ENCODE measurements around the gene ZNF678. TPM values are rescaled to one million over a fixed set of nuclear protein-coding genes. Genes with fewer than 3 reads are reported as not detected.
"Not testable (repeated sequence)": the region's sequence is repeated elsewhere in the genome, so short reads cannot be mapped to it uniquely, and the experiment has no call there.

Gene ZNF678
- total and polyA plus RNA-seq, 3 experiments from 2014 or later: 4.0 to 8.5 (median 8.2) TPM

DNA sequence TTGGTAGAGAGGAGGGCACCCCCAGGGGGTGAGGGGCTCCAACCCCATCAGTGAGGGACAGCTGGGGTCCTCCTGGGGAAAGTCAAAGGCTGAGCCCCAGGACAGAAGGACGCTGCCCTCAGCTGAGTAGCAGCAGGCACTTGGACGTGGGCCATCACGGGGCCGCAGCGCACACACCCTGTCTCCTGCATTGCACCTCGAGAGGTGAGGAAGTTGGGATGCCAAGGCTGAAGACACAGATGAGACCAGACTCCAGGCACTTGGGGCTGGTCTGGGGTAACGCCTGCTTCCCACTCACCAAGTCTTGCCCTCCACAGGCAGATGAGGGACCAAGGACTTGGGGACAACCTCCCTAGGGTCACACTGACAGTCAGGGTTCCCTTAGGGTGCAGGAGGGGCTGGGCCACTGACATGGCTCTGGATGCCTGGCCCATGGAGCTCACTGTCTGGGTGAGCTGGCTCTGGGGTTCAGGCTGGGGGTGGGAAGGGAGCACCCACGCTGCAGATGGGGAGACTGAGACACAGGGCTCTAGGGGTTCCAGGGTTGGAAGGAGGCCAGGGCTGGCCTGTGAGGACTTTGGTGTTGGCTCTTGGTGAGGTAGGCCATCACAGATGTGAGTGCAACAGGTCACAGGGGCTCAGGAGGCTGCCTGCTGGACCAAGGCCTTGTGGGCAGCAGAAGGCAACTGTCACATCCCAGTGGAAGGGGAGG is 16.6 kb upstream of the ZNF678 start:
- Histone ChIP-seq H3K36me3 (ENCODE audit: insufficient read depth, low read length) (no peaks in the 10 kb centered on the region), H3K27me3 (ENCODE audit: insufficient read depth, low read length, poor library complexity, severe bottlenecking) (no peaks in the 10 kb centered on the region), H3K9me3 (ENCODE audit: low read length) (no peaks in the 10 kb centered on the region), H3K4me1 (ENCODE audit: insufficient read depth, low read length) (peaks cover 6% of the 10 kb centered on the region), H3K4me3 (ENCODE audit: low read length) (no peak overlapping the region), H3K27ac (ENCODE audit: low read depth, low read length) (no peak overlapping the region)
- Mint-ChIP-seq H3K9me3 (peaks cover 6 to 12% (median 8%) of the 10 kb centered on the region in 5 donors), H3K27ac (no peak overlapping the region), H3K4me1 (peaks cover 5 to 6% (median 6%) of the 10 kb centered on the region in 3 donors), H3K4me3 (no peak overlapping the region), H3K36me3 (peaks cover 0 to 11% (median 2%) of the 10 kb centered on the region in 3 donors), H3K27me3 (peaks cover 11 to 19% of the 10 kb centered on the region in 2 donors)
- ChIA-PET CTCF (no interaction called here), POLR2A (no interaction called here)
- no peak for DNase-seq

DNA sequence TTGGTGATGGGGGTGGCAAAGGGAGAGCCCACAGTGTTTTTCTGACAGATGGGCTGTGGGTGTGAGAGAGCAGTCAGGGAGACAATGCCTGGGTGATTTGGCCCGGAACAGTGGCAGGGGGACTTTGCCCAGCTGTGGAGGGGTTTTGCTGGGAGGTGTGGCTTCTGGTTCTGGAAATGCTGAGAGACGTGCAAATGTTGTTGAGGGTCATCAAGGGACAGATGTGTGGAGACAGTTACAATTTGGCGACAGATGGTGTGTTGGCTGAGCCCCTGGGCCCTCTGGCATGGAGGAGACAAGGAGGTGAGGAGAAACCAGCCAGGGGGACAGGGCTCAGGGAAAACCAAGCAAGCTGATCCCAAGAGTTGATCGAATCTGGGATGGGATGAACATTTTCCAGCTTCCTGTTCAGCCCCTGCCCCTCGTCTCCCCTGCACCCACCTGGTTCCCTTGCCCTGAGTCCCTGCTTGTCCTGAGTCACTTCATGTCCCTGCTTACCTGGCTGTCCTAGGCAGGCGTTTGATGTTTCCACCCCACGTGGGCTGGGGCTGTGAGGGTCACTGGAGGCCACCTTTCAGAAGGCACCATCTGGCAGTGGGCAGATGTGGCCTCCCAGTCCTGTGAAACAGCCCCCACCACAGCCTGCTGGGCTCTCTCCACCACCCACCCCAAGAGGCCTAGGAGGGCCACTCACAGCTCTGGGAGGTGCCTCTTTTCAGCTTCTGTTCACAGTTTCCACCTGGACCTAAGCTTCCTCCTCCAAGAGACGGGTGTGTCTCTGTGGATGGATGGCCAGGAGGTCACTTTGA is 15.8 kb upstream of the ZNF678 start:
- Histone ChIP-seq H3K9me3 (ENCODE audit: low read length) (no peaks in the 10 kb centered on the region), H3K4me1 (ENCODE audit: insufficient read depth, low read length) (peaks cover 6% of the 10 kb centered on the region), H3K4me3 (ENCODE audit: low read length) (no peak overlapping the region), H3K27ac (ENCODE audit: low read depth, low read length) (no peak overlapping the region), H3K36me3 (ENCODE audit: insufficient read depth, low read length) (no peaks in the 10 kb centered on the region), H3K27me3 (ENCODE audit: insufficient read depth, low read length, poor library complexity, severe bottlenecking) (no peaks in the 10 kb centered on the region)
- H3K4me1 Mint-ChIP-seq: peaks cover 5 to 6% (median 6%) of the 10 kb centered on the region in 3 donors
- peak in 1 of 5 donors; percentile 33 for DNase-seq
- peaks cover 18 to 24% of the 10 kb centered on the region in 2 donors for H3K27me3 Mint-ChIP-seq
- H3K36me3 Mint-ChIP-seq: peaks cover 2 to 18% (median 4%) of the 10 kb centered on the region in 3 donors
- CTCF ChIA-PET: interaction anchor here (1.2 kb wide), 1 partner anchor 13 kb away, joined by 3 read pairs; no protein-coding TSS in a partner anchor
- peak overlapping the region in 1 of 8 donors; percentile 60 for H3K27ac Mint-ChIP-seq
- POLR2A ChIA-PET: no interaction called here
- peaks cover 9 to 19% (median 16%) of the 10 kb centered on the region in 5 donors for H3K9me3 Mint-ChIP-seq
- no peak overlapping the region for H3K4me3 Mint-ChIP-seq

DNA sequence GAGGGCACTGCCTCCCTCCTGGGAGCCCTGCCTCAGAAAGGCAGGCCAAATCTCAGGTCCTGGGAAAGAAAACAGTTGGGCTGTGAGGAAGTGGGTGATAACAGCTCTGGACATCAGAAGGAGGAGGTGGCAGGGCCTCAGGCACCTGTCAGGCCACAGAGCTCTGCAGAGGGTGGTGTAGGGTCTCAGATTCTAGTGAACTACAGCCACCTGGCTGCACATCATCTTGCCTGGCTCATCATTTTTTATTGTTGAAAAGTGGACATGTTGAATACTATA is 15.3 kb upstream of the ZNF678 start:
- ChIA-PET CTCF (interaction anchor here (1.2 kb wide), 1 partner anchor 13 kb away, joined by 3 read pairs; no protein-coding TSS in a partner anchor), POLR2A (no interaction called here)
- peaks cover 23 to 30% of the 10 kb centered on the region in 2 donors for H3K27me3 Mint-ChIP-seq
- H3K36me3 Mint-ChIP-seq: peaks cover 3 to 24% (median 4%) of the 10 kb centered on the region in 3 donors
- H3K9me3 Mint-ChIP-seq: peaks cover 13 to 23% (median 18%) of the 10 kb centered on the region in 5 donors
- no peaks in the 10 kb centered on the region for H3K36me3 ChIP-seq (ENCODE audit: insufficient read depth, low read length)
- H3K4me3 Mint-ChIP-seq: no peak overlapping the region
- no peak overlapping the region for H3K4me3 ChIP-seq (ENCODE audit: low read length)
- peaks cover under 1 to 2% (median 2%) of the 10 kb centered on the region in 3 donors for H3K4me1 Mint-ChIP-seq
- peaks cover 1% of the 10 kb centered on the region for H3K4me1 ChIP-seq (ENCODE audit: insufficient read depth, low read length)
- no peak overlapping the region for H3K27ac ChIP-seq (ENCODE audit: low read depth, low read length)
- no peak overlapping the region for H3K27ac Mint-ChIP-seq
- DNase-seq: no peak
- no peaks in the 10 kb centered on the region for H3K27me3 ChIP-seq (ENCODE audit: insufficient read depth, low read length, poor library complexity, severe bottlenecking)
- no peaks in the 10 kb centered on the region for H3K9me3 ChIP-seq (ENCODE audit: low read length)

DNA sequence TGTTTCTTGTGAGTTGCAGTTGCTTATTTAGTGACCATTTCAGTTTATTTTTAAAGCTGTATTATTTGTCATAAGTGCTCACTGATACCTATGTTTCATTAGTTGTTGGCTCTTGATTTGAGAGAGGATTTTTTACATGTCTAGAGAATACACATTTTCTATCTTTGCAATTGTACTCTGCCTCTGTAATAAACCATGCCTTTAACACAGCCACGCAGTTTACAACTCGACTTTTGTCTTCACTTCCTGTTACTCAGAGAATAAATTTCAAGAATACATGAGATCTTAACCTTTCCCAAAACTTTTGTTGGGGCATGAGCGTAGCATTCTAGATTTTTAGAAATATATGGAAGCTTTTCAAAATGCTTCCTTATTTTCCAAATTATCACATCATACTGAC is 14.9 kb upstream of the ZNF678 start:
- ChIA-PET POLR2A (no interaction called here), CTCF (interaction anchor here (1.2 kb wide), 1 partner anchor 12 kb away, joined by 3 read pairs; no protein-coding TSS in a partner anchor)
- no peaks in the 10 kb centered on the region for H3K4me1 Mint-ChIP-seq

DNA sequence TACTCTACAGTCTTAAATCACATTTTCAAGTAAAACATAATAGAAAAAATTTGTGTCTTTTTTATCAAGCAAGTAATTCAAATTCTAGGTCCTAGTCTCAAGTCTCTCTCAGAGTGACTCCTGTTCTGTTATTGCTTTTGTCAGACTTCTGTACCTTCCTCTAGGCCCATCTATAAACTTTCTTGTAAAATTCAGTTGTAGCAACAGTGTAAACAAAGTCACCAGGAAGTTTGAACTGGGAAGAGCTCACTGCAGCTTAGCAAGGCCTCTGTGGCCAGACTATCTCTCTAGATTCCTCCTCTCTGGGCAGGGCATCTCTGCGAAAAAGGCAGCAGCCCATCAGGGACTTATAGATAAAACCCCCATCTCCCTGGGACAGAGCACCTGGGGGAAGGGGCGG is 13.5 kb upstream of the ZNF678 start:
- no peak for DNase-seq
- peaks cover 13 to 23% (median 18%) of the 10 kb centered on the region in 5 donors for H3K9me3 Mint-ChIP-seq
- no peaks in the 10 kb centered on the region for H3K36me3 ChIP-seq (ENCODE audit: insufficient read depth, low read length)
- no peaks in the 10 kb centered on the region for H3K27me3 ChIP-seq (ENCODE audit: insufficient read depth, low read length, poor library complexity, severe bottlenecking)
- ChIA-PET POLR2A (no interaction called here), CTCF (interaction anchor here (1.0 kb wide), 1 partner anchor 50 kb away, joined by 3 read pairs; no protein-coding TSS in a partner anchor)
- no peak overlapping the region for H3K27ac Mint-ChIP-seq
- H3K27me3 Mint-ChIP-seq: peaks cover 29 to 48% of the 10 kb centered on the region in 2 donors
- no peaks in the 10 kb centered on the region for H3K4me1 ChIP-seq (ENCODE audit: insufficient read depth, low read length)
- peaks cover 3 to 38% (median 4%) of the 10 kb centered on the region in 3 donors for H3K36me3 Mint-ChIP-seq
- no peak overlapping the region for H3K4me3 ChIP-seq (ENCODE audit: low read length)
- H3K9me3 ChIP-seq (ENCODE audit: low read length): no peaks in the 10 kb centered on the region
- no peaks in the 10 kb centered on the region for H3K4me1 Mint-ChIP-seq
- H3K27ac ChIP-seq (ENCODE audit: low read depth, low read length): no peak overlapping the region
- H3K4me3 Mint-ChIP-seq: peak overlapping the region in 1 of 7 donors; percentile 16

More for the DNA sequence above, 14.9 kb upstream of the ZNF678 start:
- H3K27ac Mint-ChIP-seq: no peak overlapping the region
- H3K27ac ChIP-seq (ENCODE audit: low read depth, low read length): no peak overlapping the region
- no peak overlapping the region for H3K4me3 ChIP-seq (ENCODE audit: low read length)
- no peaks in the 10 kb centered on the region for H3K36me3 ChIP-seq (ENCODE audit: insufficient read depth, low read length)
- H3K27me3 Mint-ChIP-seq: peaks cover 23 to 34% of the 10 kb centered on the region in 2 donors
- peaks cover 13 to 23% (median 18%) of the 10 kb centered on the region in 5 donors for H3K9me3 Mint-ChIP-seq
- no peaks in the 10 kb centered on the region for H3K27me3 ChIP-seq (ENCODE audit: insufficient read depth, low read length, poor library complexity, severe bottlenecking)
- no peak for DNase-seq
- peaks cover 3 to 27% (median 4%) of the 10 kb centered on the region in 3 donors for H3K36me3 Mint-ChIP-seq
- no peaks in the 10 kb centered on the region for H3K4me1 ChIP-seq (ENCODE audit: insufficient read depth, low read length)
- H3K9me3 ChIP-seq (ENCODE audit: low read length): no peaks in the 10 kb centered on the region
- H3K4me3 Mint-ChIP-seq: no peak overlapping the region

DNA sequence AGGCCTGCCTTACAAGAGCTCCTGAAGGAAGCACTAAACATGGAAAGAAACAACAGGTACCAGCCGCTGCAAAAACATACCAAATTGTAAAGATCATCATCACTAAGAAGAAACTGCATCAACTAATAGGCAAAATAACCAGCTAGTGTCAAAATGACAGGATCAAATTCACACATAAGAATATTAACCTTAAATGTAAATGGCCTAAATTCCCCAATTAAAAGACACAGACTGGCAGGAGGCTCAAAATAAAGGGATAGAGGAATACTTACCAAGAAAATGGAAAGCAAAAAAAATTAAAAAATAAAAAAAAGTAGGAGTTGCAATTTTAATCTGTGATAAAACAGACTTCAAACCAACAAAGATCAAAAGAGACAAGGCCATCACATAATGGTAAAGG is 11.5 kb upstream of the ZNF678 start:
- Mint-ChIP-seq H3K36me3 (peaks cover 3 to 38% (median 4%) of the 10 kb centered on the region in 3 donors), H3K27me3 (peaks cover 33 to 48% of the 10 kb centered on the region in 2 donors), H3K9me3 (peaks cover 13 to 23% (median 18%) of the 10 kb centered on the region in 5 donors)
- H3K4me1 ChIP-seq (ENCODE audit: insufficient read depth, low read length); H3K4me3 ChIP-seq (ENCODE audit: low read length); H3K36me3 ChIP-seq (ENCODE audit: insufficient read depth, low read length); CTCF ChIA-PET; H3K27ac Mint-ChIP-seq; H3K4me3 Mint-ChIP-seq; H3K27me3 ChIP-seq (ENCODE audit: insufficient read depth, low read length, poor library complexity, severe bottlenecking); POLR2A ChIA-PET; DNase-seq; H3K27ac ChIP-seq (ENCODE audit: low read depth, low read length); H3K4me1 Mint-ChIP-seq; H3K9me3 ChIP-seq (ENCODE audit: low read length): not testable (repeated sequence)

DNA sequence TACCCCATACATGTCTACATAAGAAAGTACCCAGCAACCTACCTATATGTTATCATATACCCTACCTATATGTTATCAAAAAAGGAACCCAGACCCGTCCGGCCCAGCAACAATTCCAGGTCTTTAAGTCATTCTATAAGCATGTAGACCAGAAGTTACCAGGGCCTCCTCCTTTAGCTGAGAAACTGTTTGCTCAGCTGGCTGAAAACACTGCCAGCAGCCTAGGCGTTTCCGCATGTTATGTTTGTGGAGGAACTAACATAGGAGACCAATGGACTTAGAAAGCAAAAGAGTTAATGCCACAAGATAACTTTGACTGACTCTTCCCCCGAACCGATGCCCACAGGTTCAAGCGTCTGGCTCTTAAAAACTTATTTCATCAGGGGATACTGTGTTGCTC is 7.1 kb upstream of the ZNF678 start:
- Histone ChIP-seq H3K9me3 (ENCODE audit: low read length) (no peaks in the 10 kb centered on the region), H3K4me1 (ENCODE audit: insufficient read depth, low read length) (no peaks in the 10 kb centered on the region), H3K4me3 (ENCODE audit: low read length) (no peak overlapping the region), H3K27me3 (ENCODE audit: insufficient read depth, low read length, poor library complexity, severe bottlenecking) (no peaks in the 10 kb centered on the region), H3K27ac (ENCODE audit: low read depth, low read length) (no peak overlapping the region), H3K36me3 (ENCODE audit: insufficient read depth, low read length) (no peaks in the 10 kb centered on the region)
- no peak for DNase-seq
- POLR2A ChIA-PET: no interaction called here
- no peak overlapping the region for H3K4me3 Mint-ChIP-seq
- H3K9me3 Mint-ChIP-seq: peaks cover 7 to 17% (median 13%) of the 10 kb centered on the region in 5 donors
- CTCF ChIA-PET: no interaction called here
- peaks cover 2 to 38% (median 3%) of the 10 kb centered on the region in 3 donors for H3K36me3 Mint-ChIP-seq
- H3K4me1 Mint-ChIP-seq: peaks cover 0 to 9% (median 6%) of the 10 kb centered on the region in 3 donors
- H3K27me3 Mint-ChIP-seq: peaks cover 43 to 60% of the 10 kb centered on the region in 2 donors
- no peak overlapping the region for H3K27ac Mint-ChIP-seq

All from CD8-positive, alpha-beta memory T cell (primary cell).